Measurements from ENCODE around the gene FBXO41.
"Not testable (repeated sequence)": the region's sequence is repeated elsewhere in the genome, so short reads cannot be mapped to it uniquely, and the experiment has no call there.

FBXO41 gene

GRCh38 chr2:73289304-73289703, 5.0 kb upstream of the FBXO41 start:
- DNase-seq = no peak

GRCh38 chr2:73286134-73286655, 1.9 kb upstream of the FBXO41 start:
- DNase-seq = no peak

GRCh38 chr2:73285159-73285739, 971 bp upstream of the FBXO41 start:
- DNase-seq = no peak

GRCh38 chr2:73283545-73284295, 558 bp downstream of the FBXO41 start:
- no peak for DNase-seq

- DNase-seq = no peak
Observed at GRCh38 chr2:73282924-73283544, 1.2 kb downstream of the FBXO41 start.

GRCh38 chr2:73281244-73281643, 3.0 kb downstream of the FBXO41 start:
- DNase-seq = no peak

GRCh38 chr2:73279852-73280251, 4.4 kb downstream of the FBXO41 start:
- DNase-seq = no peak

GRCh38 chr2:73272270-73272669, 12.0 kb downstream of the FBXO41 start:
- no peak for DNase-seq

- no peak for DNase-seq
Observed at GRCh38 chr2:73269686-73270465, 14.4 kb downstream of the FBXO41 start.

GRCh38 chr2:73268830-73269685, 15.2 kb downstream of the FBXO41 start:
- peak; percentile 86 for DNase-seq

GRCh38 chr2:73268366-73268829, 15.9 kb downstream of the FBXO41 start:
- DNase-seq = no peak

- no peak for DNase-seq
Observed at GRCh38 chr2:73267008-73267407, 17.3 kb downstream of the FBXO41 start.

GRCh38 chr2:73266061-73266901, 18.0 kb downstream of the FBXO41 start:
- DNase-seq = no peak

GRCh38 chr2:73265298-73266060, 18.8 kb downstream of the FBXO41 start:
- DNase-seq = no peak

- DNase-seq = no peak
Observed at GRCh38 chr2:73264783-73265182, 19.5 kb downstream of the FBXO41 start.

- no peak for DNase-seq
Observed at GRCh38 chr2:73264332-73264606, 20.0 kb downstream of the FBXO41 start.

GRCh38 chr2:73263540-73264331, 20.5 kb downstream of the FBXO41 start:
- DNase-seq = no peak

- not testable (repeated sequence) for DNase-seq
Observed at GRCh38 chr2:73262691-73263429, 21.4 kb downstream of the FBXO41 start.

- DNase-seq = no peak
Observed at GRCh38 chr2:73262108-73262651, 22.1 kb downstream of the FBXO41 start.

All from NCI-H774 (cell line).